OCI-LY3 (cell line): ENCODE data around the gene CD58.

ENCODE experiments used
- EZH2phosphoT487 ChIP-seq: fragments of 200-600 bp; shearing (Covaris generic); IDR thresholded peaks from 2 replicates; pipeline ENCODE4 v1.6.1; 2018; ENCODE audit warnings: antibody characterized with exemption, mixed run types, low read depth
- TF ChIP-seq, protein P1 (sequence below): fragments of 200-600, 300-600 bp; sonication (generic); IDR thresholded peaks from 2 replicates; pipeline ENCODE4 v1.5.1; 2014; ENCODE audit warnings: antibody characterized with exemption, low read length, low read depth

DNA sequence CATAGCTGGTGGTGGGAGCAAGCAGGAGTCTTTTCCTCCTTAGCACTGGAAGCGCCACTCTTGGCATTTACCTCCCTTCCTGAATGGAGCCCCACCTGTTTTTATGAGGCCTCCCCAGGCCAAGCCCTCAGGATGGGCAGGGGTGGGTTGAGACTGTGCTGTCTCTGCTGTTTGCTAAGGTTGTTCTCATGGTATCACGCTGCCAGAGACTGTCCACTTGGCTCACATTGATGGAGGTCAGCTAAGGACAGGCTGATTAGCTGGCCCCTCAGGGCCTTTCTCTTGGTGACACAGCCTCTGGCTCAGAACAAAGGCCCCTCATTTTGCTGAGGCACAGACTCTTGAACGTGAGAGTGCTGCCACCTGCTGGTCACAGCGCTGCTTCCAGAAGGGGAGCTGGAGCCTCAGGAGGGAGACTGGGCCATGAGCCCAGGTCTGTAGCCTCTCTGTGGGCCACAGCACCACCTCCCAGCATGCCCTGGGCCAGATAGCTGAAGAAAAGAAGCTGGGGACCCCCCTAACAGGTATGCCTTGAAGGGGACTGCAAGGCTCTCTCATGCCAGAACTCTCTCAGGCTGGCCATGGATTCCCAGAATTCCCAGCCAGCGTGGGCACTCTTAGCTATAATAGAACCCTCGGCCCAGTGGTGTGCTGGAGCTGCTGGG lies 85.6 kb downstream of the CD58 start:
- TF ChIP-seq, protein P1, sequence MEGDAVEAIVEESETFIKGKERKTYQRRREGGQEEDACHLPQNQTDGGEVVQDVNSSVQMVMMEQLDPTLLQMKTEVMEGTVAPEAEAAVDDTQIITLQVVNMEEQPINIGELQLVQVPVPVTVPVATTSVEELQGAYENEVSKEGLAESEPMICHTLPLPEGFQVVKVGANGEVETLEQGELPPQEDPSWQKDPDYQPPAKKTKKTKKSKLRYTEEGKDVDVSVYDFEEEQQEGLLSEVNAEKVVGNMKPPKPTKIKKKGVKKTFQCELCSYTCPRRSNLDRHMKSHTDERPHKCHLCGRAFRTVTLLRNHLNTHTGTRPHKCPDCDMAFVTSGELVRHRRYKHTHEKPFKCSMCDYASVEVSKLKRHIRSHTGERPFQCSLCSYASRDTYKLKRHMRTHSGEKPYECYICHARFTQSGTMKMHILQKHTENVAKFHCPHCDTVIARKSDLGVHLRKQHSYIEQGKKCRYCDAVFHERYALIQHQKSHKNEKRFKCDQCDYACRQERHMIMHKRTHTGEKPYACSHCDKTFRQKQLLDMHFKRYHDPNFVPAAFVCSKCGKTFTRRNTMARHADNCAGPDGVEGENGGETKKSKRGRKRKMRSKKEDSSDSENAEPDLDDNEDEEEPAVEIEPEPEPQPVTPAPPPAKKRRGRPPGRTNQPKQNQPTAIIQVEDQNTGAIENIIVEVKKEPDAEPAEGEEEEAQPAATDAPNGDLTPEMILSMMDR: peak; percentile 77
- no peak for TF ChIP-seq EZH2phosphoT487
